SU-DHL-6 (cell line): ENCODE data around the gene COG7.

Source experiments
- CTCF ChIP-seq: fragments of 200-600 bp; sonication (generic); IDR thresholded peaks from one replicate; pipeline ENCODE4 v1.5.1; 2017; ENCODE audit warnings: antibody characterized with exemption, mild to moderate bottlenecking, low read length, moderate library complexity; ENCODE audit not compliant: insufficient read depth, poor library complexity, severe bottlenecking
- EZH2phosphoT487 ChIP-seq: fragments of 200-600 bp; sonication (generic), shearing (Covaris generic); conservative IDR thresholded peaks from 2 replicates; pipeline ENCODE4 v1.6.1; 2018; ENCODE audit warnings: mild to moderate bottlenecking, antibody characterized with exemption, low read length, moderate library complexity, mixed read lengths

- TF ChIP-seq CTCF (no peak), EZH2phosphoT487 (no peak)
Observed at GRCh38 chr16:23423496-23424049, 29.4 kb downstream of the COG7 start.
